SK-N-SH treated with all-trans-retinoic acid at 6 μM for 48 hours (cell line): Measurements from ENCODE around the gene OR2M5.

Source experiments
- ATAC-seq: fragments of 200-7000 bp; cut with Tn5 transposase; 3 replicates; pipeline ENCODE4 v1.9.1; 2020; ENCODE audit warnings: mild to moderate bottlenecking, moderate library complexity
- ARNTL ChIP-seq: fragments of 450-650 bp; formaldehyde crosslinking; IDR thresholded peaks from 2 replicates; pipeline ENCODE4 v1.5.0; 2020; ENCODE audit warnings: low read depth, mild to moderate bottlenecking, moderate library complexity, borderline replicate concordance
- BACH2 ChIP-seq: fragments of 250-450 bp; sonication (Bioruptor Pico); IDR thresholded peaks from 2 replicates; pipeline ENCODE4 v1.9.0; 2021; ENCODE audit warnings: mild to moderate bottlenecking, borderline replicate concordance
- CREB5 ChIP-seq: fragments of 250-450 bp; sonication (Bioruptor Pico); IDR thresholded peaks from 2 replicates; pipeline ENCODE4 v1.5.1; 2020; ENCODE audit warnings: low read depth, mild to moderate bottlenecking, moderate library complexity
- CSDC2 ChIP-seq: fragments of 250-450 bp; sonication (Bioruptor Pico); IDR thresholded peaks from 2 replicates; pipeline ENCODE4 v1.5.0; 2020; ENCODE audit warnings: mild to moderate bottlenecking, moderate library complexity
- CSRNP3 ChIP-seq: fragments of 250-450 bp; sonication (Bioruptor Pico); IDR thresholded peaks from 2 replicates; pipeline ENCODE4 v1.5.1; 2021; ENCODE audit warnings: mild to moderate bottlenecking, moderate library complexity
- ESRRG ChIP-seq: fragments of 250-450 bp; sonication (Bioruptor Pico); IDR thresholded peaks from 2 replicates; pipeline ENCODE4 v1.6.1; 2021; ENCODE audit warnings: mild to moderate bottlenecking
- GLIS3 ChIP-seq: fragments of 250-450 bp; sonication (Bioruptor Pico); IDR thresholded peaks from 2 replicates; pipeline ENCODE4 v1.5.0; 2020; ENCODE audit warnings: mild to moderate bottlenecking, moderate library complexity
- ISL1 ChIP-seq: fragments of 250-450 bp; sonication (Bioruptor Pico); IDR thresholded peaks from 2 replicates; pipeline ENCODE4 v2.1.2; 2022; ENCODE audit warnings: mild to moderate bottlenecking, moderate library complexity
- OSR1 ChIP-seq: fragments of 250-450 bp; sonication (Bioruptor Pico); IDR thresholded peaks from 2 replicates; pipeline ENCODE4 v1.8.0; 2022; ENCODE audit warnings: moderate library complexity, mild to moderate bottlenecking, inconsistent platforms
- PATZ1 ChIP-seq: fragments of 250-450 bp; sonication (Bioruptor Pico); IDR thresholded peaks from 2 replicates; pipeline ENCODE4 v1.8.0; 2020; ENCODE audit warnings: mild to moderate bottlenecking, moderate library complexity, borderline replicate concordance
- RARB ChIP-seq: fragments of 250-450 bp; sonication (Bioruptor Pico); IDR thresholded peaks from 2 replicates; pipeline ENCODE4 v1.8.0; 2021; ENCODE audit warnings: mild to moderate bottlenecking, moderate library complexity
- SNAI2 ChIP-seq: fragments of 250-450 bp; sonication (Bioruptor Pico); IDR thresholded peaks from 2 replicates; pipeline ENCODE4 v1.5.0; 2020; ENCODE audit warnings: mild to moderate bottlenecking, moderate library complexity
- TCF4 ChIP-seq: fragments of 250-450 bp; sonication (Bioruptor Pico); IDR thresholded peaks from 2 replicates; pipeline ENCODE4 v1.8.0; 2021; ENCODE audit warnings: mild to moderate bottlenecking, moderate library complexity, borderline replicate concordance
- TOX ChIP-seq: fragments of 250-450 bp; sonication (Bioruptor Pico); IDR thresholded peaks from 2 replicates; pipeline ENCODE4 v1.8.0; 2021; ENCODE audit warnings: mild to moderate bottlenecking, moderate library complexity, borderline replicate concordance
- TSHZ2 ChIP-seq: fragments of 250-450 bp; sonication (Bioruptor Pico); IDR thresholded peaks from 2 replicates; pipeline ENCODE4 v1.5.0; 2020; ENCODE audit warnings: mild to moderate bottlenecking, moderate library complexity
- ZC3H10 ChIP-seq: fragments of 250-450 bp; sonication (Bioruptor Pico); IDR thresholded peaks from 2 replicates; pipeline ENCODE4 v1.5.1; 2021; ENCODE audit warnings: mild to moderate bottlenecking, moderate library complexity
- ZFP30 ChIP-seq: fragments of 450-650 bp; formaldehyde crosslinking; IDR thresholded peaks from 2 replicates; pipeline ENCODE4 v1.5.0; 2022; ENCODE audit warnings: mild to moderate bottlenecking, moderate library complexity
- ZNF70 ChIP-seq: fragments of 450-650 bp; formaldehyde crosslinking; IDR thresholded peaks from 2 replicates; pipeline ENCODE4 v1.5.0; 2020; ENCODE audit warnings: mild to moderate bottlenecking, moderate library complexity
- ZNF8 ChIP-seq: fragments of 450-650 bp; formaldehyde crosslinking; IDR thresholded peaks from 2 replicates; pipeline ENCODE4 v1.5.0; 2020; ENCODE audit warnings: mild to moderate bottlenecking, moderate library complexity

OR2M5 gene

GRCh38 chr1:248158758-248159157 lies 13.8 kb downstream of the OR2M5 start:
- TF ChIP-seq ISL1 (CRISPR knock-in tag) (no peak), SNAI2 (CRISPR knock-in tag) (no peak), ZC3H10 (no peak), ZNF70 (CRISPR knock-in tag) (no peak), OSR1 (no peak), CSDC2 (no peak), TSHZ2 (CRISPR knock-in tag) (no peak), CSRNP3 (CRISPR knock-in tag) (no peak), TCF4 (CRISPR knock-in tag) (no peak), ZFP30 (CRISPR knock-in tag) (no peak), CREB5 (CRISPR knock-in tag) (no peak), ARNTL (no peak)
- no peak for ATAC-seq

- TF ChIP-seq TCF4 (CRISPR knock-in tag) (no peak), PATZ1 (CRISPR knock-in tag) (no peak), ZNF70 (CRISPR knock-in tag) (no peak), TSHZ2 (CRISPR knock-in tag) (no peak)
- no peak for ATAC-seq
Observed at GRCh38 chr1:248164031-248164430, 19.1 kb downstream of the OR2M5 start.

- ATAC-seq = no peak
- TF ChIP-seq GLIS3 (CRISPR knock-in tag) = no peak
- no peak for TF ChIP-seq TSHZ2 (CRISPR knock-in tag)
- TF ChIP-seq CSRNP3 (CRISPR knock-in tag) = no peak
- no peak for TF ChIP-seq ZNF8
- TF ChIP-seq ESRRG (CRISPR knock-in tag) = no peak
- no peak for TF ChIP-seq CSDC2
- TF ChIP-seq SNAI2 (CRISPR knock-in tag) = no peak
- no peak for TF ChIP-seq TOX (CRISPR knock-in tag)
- TF ChIP-seq BACH2 (CRISPR knock-in tag) = no peak
- no peak for TF ChIP-seq ISL1 (CRISPR knock-in tag)
- no peak for TF ChIP-seq ARNTL
- no peak for TF ChIP-seq CREB5 (CRISPR knock-in tag)
- no peak for TF ChIP-seq OSR1
- no peak for TF ChIP-seq RARB
Observed at GRCh38 chr1:248165186-248165585, 20.2 kb downstream of the OR2M5 start.
